GM21786 (cell line): ENCODE measurements around the gene MCOLN1.
"Not testable (repeated sequence)": the region's sequence is repeated elsewhere in the genome, so short reads cannot be mapped to it uniquely, and the experiment has no call there.

Source experiments
- ATAC-seq: cut with Tn5 transposase; IDR thresholded peaks from one replicate; pipeline ENCODE4 v1.9.1; 2021; ENCODE audit not compliant: unreplicated experiment

Gene MCOLN1

DNA sequence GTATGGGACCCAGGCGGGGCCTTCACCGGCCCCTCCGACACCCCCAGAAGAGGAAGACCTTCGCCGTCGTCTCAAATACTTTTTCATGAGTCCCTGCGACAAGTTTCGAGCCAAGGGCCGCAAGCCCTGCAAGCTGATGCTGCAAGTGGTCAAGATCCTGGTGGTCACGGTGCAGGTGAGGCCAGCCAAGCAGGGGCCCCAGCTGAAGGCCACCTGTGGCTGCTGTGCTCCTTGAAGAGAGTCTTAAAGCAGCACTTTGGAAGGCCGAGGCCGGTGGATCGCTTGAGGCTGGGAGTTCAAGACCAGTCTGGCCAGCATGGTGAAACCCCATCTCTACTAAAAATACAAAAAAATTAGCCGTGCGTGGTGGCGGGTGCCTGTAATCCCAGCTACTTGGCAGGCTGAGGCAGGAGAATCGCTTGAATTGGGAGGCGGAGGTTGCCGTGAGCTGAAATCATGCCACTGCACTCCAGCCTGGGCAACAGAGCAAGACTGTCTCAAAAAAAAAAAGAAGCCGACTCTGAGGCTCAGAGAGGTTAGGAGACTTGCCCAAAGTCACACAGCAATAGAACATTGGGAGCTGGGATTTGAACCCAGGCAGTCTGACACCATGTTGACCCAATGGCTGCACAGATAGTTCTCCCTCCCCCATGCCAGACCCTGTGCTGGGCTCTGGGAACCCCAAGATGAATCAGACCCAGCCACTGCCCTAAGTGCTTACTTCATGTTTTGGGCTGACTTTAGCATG, 2.7 kb downstream of the MCOLN1 start:
- no peak for ATAC-seq

- ATAC-seq = no peak
Observed at GRCh38 chr19:7526059-7526929, 3.9 kb downstream of the MCOLN1 start.

DNA sequence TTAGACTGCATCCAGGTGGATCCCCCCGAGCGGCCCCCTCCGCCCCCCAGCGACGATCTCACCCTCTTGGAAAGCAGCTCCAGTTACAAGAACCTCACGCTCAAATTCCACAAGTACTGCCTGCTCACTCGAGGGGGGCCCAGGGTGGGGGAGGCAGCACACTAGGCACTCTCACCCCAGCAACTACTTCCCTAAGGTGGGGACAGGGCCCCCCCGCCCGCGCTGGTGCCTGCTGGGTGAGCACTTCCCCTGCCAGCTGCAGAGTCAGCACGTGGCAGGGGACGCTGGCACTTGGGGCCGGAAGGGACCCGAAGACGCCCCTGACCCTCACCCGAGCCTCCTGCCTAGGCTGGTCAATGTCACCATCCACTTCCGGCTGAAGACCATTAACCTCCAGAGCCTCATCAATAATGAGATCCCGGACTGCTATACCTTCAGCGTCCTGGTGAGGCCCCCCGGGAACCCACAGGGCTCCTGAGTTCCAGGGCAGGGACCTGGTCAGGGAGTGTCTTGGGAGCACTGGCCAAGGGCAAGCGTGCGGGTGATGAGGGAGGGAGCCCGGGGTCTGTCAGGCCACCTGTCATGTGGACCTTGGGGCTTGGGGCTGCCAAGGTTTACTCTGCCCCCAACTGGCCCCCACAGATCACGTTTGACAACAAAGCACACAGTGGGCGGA, 5.2 kb downstream of the MCOLN1 start:
- ATAC-seq = no peak

GRCh38 chr19:7528192-7528519, 5.7 kb downstream of the MCOLN1 start:
- no peak for ATAC-seq

DNA sequence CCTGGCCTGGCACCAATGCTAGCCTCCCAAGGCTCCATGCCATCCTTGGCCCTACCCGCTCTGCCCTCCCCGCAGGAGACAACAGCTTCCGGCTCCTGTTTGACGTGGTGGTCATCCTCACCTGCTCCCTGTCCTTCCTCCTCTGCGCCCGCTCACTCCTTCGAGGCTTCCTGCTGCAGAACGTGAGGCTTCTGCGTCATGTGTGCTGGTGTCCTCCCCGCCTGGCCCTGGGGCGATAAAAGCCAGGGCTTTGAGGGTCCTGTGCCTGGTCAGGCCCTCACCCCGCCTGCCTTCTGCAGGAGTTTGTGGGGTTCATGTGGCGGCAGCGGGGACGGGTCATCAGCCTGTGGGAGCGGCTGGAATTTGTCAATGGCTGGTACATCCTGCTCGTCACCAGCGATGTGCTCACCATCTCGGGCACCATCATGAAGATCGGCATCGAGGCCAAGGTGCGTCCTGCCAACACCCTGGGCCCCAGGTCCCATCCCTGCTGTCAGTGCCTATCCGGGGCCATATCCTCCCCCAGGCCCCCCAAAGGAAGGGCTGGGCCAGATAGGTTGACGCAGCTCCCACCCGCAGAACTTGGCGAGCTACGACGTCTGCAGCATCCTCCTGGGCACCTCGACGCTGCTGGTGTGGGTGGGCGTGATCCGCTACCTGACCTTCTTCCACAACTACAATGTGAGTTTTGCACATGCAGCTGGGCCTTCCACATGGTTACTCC, 6.3 kb downstream of the MCOLN1 start:
- ATAC-seq = no peak

DNA sequence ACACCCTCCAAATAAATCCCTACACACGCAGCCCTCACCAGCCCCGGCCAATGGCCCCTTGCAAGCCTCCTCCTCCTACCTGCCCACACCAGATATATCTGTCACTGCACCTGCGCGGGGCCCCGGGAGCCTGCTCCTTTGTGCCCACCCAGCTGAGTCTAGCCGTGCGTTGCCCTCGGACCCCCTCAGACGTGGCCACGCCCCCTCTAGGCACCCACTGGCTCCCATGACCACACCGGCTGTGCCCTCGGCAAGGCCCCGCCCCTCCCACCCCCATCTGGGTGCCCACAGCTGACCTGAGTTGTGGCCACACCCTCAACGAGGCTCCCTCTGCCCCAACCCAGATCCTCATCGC, 6.8 kb downstream of the MCOLN1 start:
- ATAC-seq = no peak

GRCh38 chr19:7529610-7530490, 7.4 kb downstream of the MCOLN1 start:
- no peak for ATAC-seq

DNA sequence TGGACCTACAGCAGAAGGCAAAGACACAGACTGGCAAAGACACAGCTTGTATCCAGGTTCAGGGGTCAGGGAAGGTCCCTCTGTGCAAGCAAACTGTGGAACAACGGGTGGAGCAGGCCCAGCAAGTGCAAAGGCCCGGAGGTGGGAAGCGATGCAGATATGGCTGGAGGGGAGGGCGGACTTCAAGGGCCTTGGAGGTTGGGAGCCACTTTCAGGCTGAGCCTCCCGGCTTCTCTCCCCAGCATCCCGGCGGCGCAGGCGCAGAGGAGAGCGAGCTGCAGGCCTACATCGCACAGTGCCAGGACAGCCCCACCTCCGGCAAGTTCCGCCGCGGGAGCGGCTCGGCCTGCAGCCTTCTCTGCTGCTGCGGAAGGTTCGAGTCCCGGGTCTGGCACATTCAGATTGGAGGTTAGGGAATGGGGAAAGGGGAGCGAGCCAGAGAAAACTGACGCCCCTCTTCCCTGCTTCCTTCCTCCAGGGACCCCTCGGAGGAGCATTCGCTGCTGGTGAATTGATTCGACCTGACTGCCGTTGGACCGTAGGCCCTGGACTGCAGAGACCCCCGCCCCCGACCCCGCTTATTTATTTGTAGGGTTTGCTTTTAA, 11.0 kb downstream of the MCOLN1 start:
- no peak for ATAC-seq

GRCh38 chr19:7533925-7534480, 11.6 kb downstream of the MCOLN1 start:
- ATAC-seq = no peak

DNA sequence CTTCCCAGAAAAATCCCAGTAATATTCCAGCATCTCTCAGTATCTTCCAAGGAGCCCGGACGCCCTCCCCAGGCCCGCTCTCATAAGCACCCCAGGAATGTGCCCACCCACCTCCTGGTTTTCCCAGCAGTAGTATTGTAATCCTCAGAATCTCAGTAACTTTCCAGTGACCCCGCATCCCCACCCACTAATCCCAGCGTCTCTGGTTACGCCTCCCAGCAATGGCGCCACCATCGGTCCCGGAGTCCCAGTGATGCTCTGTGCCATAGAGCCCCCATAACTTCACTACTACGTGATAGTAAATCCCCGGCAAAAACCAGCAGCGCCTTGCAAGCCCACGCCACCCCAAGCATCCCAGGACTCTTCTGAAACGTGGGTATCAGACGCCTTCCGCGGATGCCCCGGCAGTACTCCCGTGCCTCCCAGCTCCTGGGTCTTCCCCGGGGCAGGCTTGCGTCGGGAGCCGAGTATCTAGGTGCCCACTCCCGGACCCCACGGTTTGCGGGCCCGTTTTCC, 12.2 kb downstream of the MCOLN1 start:
- no peak for ATAC-seq

DNA sequence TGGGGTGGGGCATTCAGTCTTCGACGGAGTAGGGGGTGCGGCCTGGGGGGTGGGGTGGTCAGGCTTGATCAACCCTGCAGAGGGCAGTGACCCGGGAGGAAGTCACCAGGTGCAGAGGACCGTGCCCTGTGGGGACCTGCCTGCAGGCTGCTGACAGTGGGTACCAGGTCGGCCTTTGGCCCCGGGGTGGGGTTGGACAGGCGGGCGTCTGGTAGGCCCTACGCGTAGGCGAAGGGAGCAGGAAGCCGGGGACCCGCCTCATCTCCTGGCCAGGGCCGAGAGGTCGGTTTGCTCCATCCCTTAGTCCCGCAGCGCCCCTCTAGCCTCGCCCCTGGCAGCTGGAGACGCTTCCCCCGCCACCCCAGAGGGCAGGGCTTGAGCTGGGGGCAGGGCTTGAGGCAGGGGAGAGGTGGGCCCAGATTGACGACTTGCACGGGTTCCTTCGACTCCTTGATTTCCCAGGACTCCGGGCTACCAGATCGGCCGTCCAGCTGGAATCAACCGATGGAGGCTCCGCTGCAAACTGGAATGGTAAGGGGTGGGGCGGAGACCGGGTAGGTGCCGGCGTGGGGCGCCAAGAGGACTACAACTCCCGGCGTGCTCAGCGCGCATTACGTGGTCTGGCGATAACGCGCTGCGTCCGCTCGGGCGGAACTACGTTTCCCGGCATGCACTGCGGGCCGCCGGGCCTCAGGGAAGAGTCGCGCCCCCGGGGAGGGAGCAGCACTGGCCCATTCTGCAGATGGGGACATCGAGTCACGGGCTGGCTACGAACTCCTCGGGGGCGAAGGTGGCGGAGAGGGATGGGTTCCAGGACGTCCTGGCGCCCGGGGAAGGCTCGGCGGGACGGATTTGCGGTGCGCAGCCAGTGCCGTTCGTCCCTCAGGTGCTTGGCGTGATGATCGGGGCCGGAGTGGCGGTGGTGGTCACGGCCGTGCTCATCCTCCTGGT, 12.9 kb downstream of the MCOLN1 start, which contains the start of gene PNPLA6:
TSS of gene PNPLA6 (plus strand) at position 671 of the 951 bp plus-strand sequence. CDS start at position 743, 72 bp downstream.
- peak; percentile 59 for ATAC-seq

GRCh38 chr19:7535998-7536695, 13.7 kb downstream of the MCOLN1 start:
- ATAC-seq = peak; percentile 4

DNA sequence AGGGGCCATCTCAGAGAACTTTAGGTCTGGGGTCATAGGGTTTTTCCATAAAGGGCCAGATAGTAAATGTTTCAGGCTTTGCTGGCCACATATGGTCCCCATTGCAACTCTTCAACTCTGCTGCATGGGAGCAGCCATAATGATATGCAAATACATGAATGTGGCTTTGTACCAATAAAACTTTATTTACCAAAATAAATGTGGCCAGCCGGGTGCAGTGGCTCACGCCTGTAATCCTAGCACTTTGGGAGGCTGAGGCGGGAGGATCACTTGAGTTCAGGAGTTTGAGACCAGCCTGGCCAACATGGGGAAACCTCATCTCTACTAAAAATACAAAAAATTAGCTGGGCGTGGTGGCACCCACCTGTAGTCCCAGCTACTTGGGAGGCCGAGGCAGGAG, 16.6 kb downstream of the MCOLN1 start:
- ATAC-seq = not testable (repeated sequence)

DNA sequence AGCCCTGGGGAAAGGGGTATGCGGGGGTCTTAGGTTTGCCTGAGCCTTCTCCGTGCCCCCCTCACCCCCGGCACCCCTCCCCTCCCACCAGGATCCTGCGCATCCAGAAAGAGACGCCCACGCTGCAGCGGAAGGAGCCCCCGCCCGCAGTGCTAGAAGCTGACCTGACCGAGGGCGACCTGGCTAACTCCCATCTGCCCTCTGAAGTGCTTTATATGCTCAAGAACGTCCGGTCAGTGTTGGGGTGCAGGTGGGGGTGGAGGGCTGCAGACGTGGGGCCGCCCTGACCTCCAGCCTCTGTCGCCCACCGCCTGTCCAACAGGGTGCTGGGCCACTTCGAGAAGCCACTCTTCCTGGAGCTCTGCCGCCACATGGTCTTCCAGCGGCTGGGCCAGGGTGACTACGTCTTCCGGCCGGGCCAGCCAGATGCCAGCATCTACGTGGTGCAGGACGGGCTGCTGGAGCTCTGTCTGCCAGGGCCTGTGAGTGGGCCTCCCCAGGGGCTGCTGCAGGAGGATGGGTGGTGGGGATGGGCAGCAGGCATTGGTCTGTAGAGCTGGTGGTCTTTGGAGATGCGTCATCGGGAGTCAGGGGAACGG, 17.5 kb downstream of the MCOLN1 start:
- ATAC-seq = no peak

- ATAC-seq = no peak
Observed at GRCh38 chr19:7540761-7541474, 18.5 kb downstream of the MCOLN1 start.

DNA sequence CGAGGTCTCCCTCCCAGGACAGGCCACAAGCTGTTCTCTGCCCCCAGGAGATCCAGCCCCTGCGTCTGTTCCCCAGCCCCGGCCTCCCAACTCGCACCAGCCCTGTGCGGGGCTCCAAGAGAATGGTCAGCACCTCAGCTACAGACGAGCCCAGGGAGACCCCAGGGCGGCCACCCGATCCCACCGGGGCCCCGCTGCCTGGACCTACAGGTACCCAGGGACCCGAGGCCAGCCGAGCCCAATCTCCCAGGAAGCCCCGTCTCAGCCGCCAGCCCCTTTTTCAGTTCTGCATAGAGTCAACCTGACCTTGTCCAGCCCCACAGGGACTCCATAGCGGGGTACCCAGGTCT, 19.0 kb downstream of the MCOLN1 start:
- no peak for ATAC-seq
